ENCODE results near the gene ARHGAP8.

Gene ARHGAP8

GRCh38 chr22:44802071-44802700 is 49.8 kb downstream of the ARHGAP8 start:
- Histone ChIP-seq H3K27ac (replicated peaks) (no peak overlapping the region), H3K27me3 (ENCODE audit: insufficient read depth, poor library complexity, severe bottlenecking) (peaks cover 2% of the 10 kb centered on the region), H3K4me3 (replicated peaks; ENCODE audit: insufficient read depth, low read length) (no peak overlapping the region)
- no peak for DNase-seq (ENCODE audit: low read depth in 1 of 2, low spot score in 1 of 2)
- TF ChIP-seq CTCF (IDR thresholded peaks at IDR 0.05; ENCODE audit: insufficient read depth, low read length) (no peak), SPI1 (IDR thresholded peaks at IDR 0.05; ENCODE audit: borderline replicate concordance, low read depth) (no peak), POLR2AphosphoS5 (IDR thresholded peaks at IDR 0.05; ENCODE audit: low read depth) (no peak), REST (IDR thresholded peaks at IDR 0.05; ENCODE audit: insufficient replicate concordance, low read depth) (no peak), GABPA (IDR thresholded peaks at IDR 0.05; ENCODE audit: low read depth) (no peak)

- no peak for DNase-seq (ENCODE audit: low read depth in 1 of 2, low spot score in 1 of 2)
- no peak for TF ChIP-seq CTCF (IDR thresholded peaks at IDR 0.05; ENCODE audit: insufficient read depth, low read length)
- no peak for TF ChIP-seq REST (IDR thresholded peaks at IDR 0.05; ENCODE audit: insufficient replicate concordance, low read depth)
- TF ChIP-seq POLR2AphosphoS5 (IDR thresholded peaks at IDR 0.05; ENCODE audit: low read depth) = no peak
- TF ChIP-seq SPI1 (IDR thresholded peaks at IDR 0.05; ENCODE audit: borderline replicate concordance, low read depth) = no peak
- TF ChIP-seq GABPA (IDR thresholded peaks at IDR 0.05; ENCODE audit: low read depth) = no peak
- H3K4me3 ChIP-seq (replicated peaks; ENCODE audit: insufficient read depth, low read length) = no peak overlapping the region
- no peak overlapping the region for H3K27ac ChIP-seq (replicated peaks)
- H3K27me3 ChIP-seq (ENCODE audit: insufficient read depth, poor library complexity, severe bottlenecking) = peaks cover 2% of the 10 kb centered on the region
Observed at GRCh38 chr22:44802956-44803355, 50.6 kb downstream of the ARHGAP8 start.

GRCh38 chr22:44804327-44804726 is 52.0 kb downstream of the ARHGAP8 start:
- Histone ChIP-seq H3K4me3 (replicated peaks; ENCODE audit: insufficient read depth, low read length) (no peak overlapping the region), H3K27ac (replicated peaks) (no peak overlapping the region), H3K27me3 (ENCODE audit: insufficient read depth, poor library complexity, severe bottlenecking) (peaks cover 2% of the 10 kb centered on the region)
- no peak for DNase-seq (ENCODE audit: low read depth in 1 of 2, low spot score in 1 of 2)
- no peak for TF ChIP-seq REST (IDR thresholded peaks at IDR 0.05; ENCODE audit: insufficient replicate concordance, low read depth)
- no peak for TF ChIP-seq CTCF (IDR thresholded peaks at IDR 0.05; ENCODE audit: insufficient read depth, low read length)
- no peak for TF ChIP-seq SPI1 (IDR thresholded peaks at IDR 0.05; ENCODE audit: borderline replicate concordance, low read depth)
- TF ChIP-seq POLR2AphosphoS5 (IDR thresholded peaks at IDR 0.05; ENCODE audit: low read depth) = no peak
- no peak for TF ChIP-seq GABPA (IDR thresholded peaks at IDR 0.05; ENCODE audit: low read depth)

Measured in HL-60 (cell line).